Loucy (cell line): ENCODE results near the gene CSN2.

Experiments
- H2AFZ ChIP-seq: fragments of 200-600 bp; sonication (generic); 2 replicates; pipeline ENCODE4 v1.6.0; 2016; ENCODE audit warnings: antibody characterized with exemption, mild to moderate bottlenecking, low read length, moderate library complexity
- H3F3A ChIP-seq: fragments of 200-600 bp; 2 replicates; pipeline ENCODE4 v1.6.0; 2016; ENCODE audit warnings: antibody characterized with exemption, low read depth, mild to moderate bottlenecking
- H3K27me3 ChIP-seq: fragments of 200-600 bp; sonication (generic); 2 replicates; pipeline ENCODE4 v1.6.1; 2014; ENCODE audit warnings: low read length, mild to moderate bottlenecking; ENCODE audit not compliant: insufficient read depth, poor library complexity, severe bottlenecking
- H3K36me3 ChIP-seq: fragments of 200-600 bp; sonication (generic); 2 replicates; pipeline ENCODE4 v1.6.1; 2016; ENCODE audit warnings: low read length; ENCODE audit not compliant: insufficient read depth
- H3K4me1 ChIP-seq: fragments of 200-600 bp; sonication (generic); 2 replicates; pipeline ENCODE4 v1.5.1; 2014; ENCODE audit warnings: low read length, mild to moderate bottlenecking; ENCODE audit not compliant: insufficient read depth, poor library complexity, severe bottlenecking
- H3K4me2 ChIP-seq: fragments of 200-600 bp; sonication (generic); 2 replicates; pipeline ENCODE4 v1.6.0; 2014; ENCODE audit warnings: antibody characterized with exemption, low read length, low read depth, mild to moderate bottlenecking; ENCODE audit not compliant: poor library complexity, severe bottlenecking
- H3K4me3 ChIP-seq: fragments of 200-600 bp; sonication (generic); 2 replicates; pipeline ENCODE4 v1.5.1; 2014; ENCODE audit warnings: low read length, mild to moderate bottlenecking, mixed read lengths; ENCODE audit not compliant: poor library complexity, severe bottlenecking
- H3K79me2 ChIP-seq: fragments of 200-600 bp; sonication (generic); 2 replicates; pipeline ENCODE4 v1.6.1; 2014; ENCODE audit warnings: low read length; ENCODE audit not compliant: insufficient read depth
- H3K9ac ChIP-seq: fragments of 200-600 bp; sonication (generic); 2 replicates; pipeline ENCODE4 v1.6.0; 2014; ENCODE audit warnings: mild to moderate bottlenecking, low read depth, low read length, moderate library complexity; ENCODE audit not compliant: poor library complexity, severe bottlenecking
- H3K9me2 ChIP-seq: fragments of 200-600 bp; sonication (generic); replicated peaks from 2 replicates; pipeline ENCODE4 v1.6.1; 2016; ENCODE audit warnings: low read depth, low read length, mixed read lengths
- H3K9me3 ChIP-seq: fragments of 200-600 bp; sonication (generic); 2 replicates; pipeline ENCODE4 v1.6.1; 2014; ENCODE audit warnings: mild to moderate bottlenecking, antibody characterized with exemption, low read length, low read depth; ENCODE audit not compliant: insufficient read depth
- H4K20me1 ChIP-seq: fragments of 200-600 bp; sonication (generic); 2 replicates; pipeline ENCODE4 v1.6.0; 2014; ENCODE audit warnings: antibody characterized with exemption, low read length, mild to moderate bottlenecking; ENCODE audit not compliant: insufficient read depth, poor library complexity, severe bottlenecking
- EZH2phosphoT487 ChIP-seq: fragments of 200-600 bp; IDR thresholded peaks from 2 replicates; pipeline ENCODE4 v1.6.1; 2018; ENCODE audit warnings: antibody characterized with exemption, mild to moderate bottlenecking, moderate library complexity, borderline replicate concordance
- TF ChIP-seq, protein P1 (sequence below): fragments of 200-600 bp; sonication (generic); conservative IDR thresholded peaks from 2 replicates; pipeline ENCODE4 v1.5.1; 2014; ENCODE audit warnings: mild to moderate bottlenecking, antibody characterized with exemption, low read length

Gene CSN2

DNA sequence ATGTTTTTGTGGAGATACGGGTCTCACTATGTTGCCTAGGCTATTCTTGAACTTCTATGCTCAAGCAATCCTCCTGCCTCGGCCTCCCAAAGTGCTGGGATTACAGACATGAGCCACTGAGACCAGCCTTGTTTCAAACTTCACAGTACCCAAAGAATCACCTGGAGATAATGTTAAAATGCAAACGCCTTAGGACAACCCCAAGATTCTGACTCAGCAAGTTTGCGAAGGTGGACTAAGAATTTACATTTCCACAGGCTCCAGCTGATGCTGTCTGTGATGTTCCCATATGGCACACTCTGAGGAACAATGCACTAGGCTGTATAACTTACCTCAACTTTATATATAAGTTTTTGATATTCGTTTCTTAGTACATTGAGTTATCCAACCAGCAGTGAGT, 29.3 kb upstream of the CSN2 start:
- Histone ChIP-seq H3K4me2 (no peak overlapping the region), H3K4me3 (no peak overlapping the region), H4K20me1 (no peaks in the 10 kb centered on the region), H3K9me3 (no peaks in the 10 kb centered on the region), H3K36me3 (no peaks in the 10 kb centered on the region), H3K27me3 (no peaks in the 10 kb centered on the region), H3K9me2 (no peaks in the 10 kb centered on the region), H3K4me1 (no peaks in the 10 kb centered on the region), H3K79me2 (no peaks in the 10 kb centered on the region), H3K9ac (no peak overlapping the region), H3F3A (no peaks in the 10 kb centered on the region), H2AFZ (no peak overlapping the region)
- TF ChIP-seq, protein P1, sequence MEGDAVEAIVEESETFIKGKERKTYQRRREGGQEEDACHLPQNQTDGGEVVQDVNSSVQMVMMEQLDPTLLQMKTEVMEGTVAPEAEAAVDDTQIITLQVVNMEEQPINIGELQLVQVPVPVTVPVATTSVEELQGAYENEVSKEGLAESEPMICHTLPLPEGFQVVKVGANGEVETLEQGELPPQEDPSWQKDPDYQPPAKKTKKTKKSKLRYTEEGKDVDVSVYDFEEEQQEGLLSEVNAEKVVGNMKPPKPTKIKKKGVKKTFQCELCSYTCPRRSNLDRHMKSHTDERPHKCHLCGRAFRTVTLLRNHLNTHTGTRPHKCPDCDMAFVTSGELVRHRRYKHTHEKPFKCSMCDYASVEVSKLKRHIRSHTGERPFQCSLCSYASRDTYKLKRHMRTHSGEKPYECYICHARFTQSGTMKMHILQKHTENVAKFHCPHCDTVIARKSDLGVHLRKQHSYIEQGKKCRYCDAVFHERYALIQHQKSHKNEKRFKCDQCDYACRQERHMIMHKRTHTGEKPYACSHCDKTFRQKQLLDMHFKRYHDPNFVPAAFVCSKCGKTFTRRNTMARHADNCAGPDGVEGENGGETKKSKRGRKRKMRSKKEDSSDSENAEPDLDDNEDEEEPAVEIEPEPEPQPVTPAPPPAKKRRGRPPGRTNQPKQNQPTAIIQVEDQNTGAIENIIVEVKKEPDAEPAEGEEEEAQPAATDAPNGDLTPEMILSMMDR = no peak
- no peak for TF ChIP-seq EZH2phosphoT487

DNA sequence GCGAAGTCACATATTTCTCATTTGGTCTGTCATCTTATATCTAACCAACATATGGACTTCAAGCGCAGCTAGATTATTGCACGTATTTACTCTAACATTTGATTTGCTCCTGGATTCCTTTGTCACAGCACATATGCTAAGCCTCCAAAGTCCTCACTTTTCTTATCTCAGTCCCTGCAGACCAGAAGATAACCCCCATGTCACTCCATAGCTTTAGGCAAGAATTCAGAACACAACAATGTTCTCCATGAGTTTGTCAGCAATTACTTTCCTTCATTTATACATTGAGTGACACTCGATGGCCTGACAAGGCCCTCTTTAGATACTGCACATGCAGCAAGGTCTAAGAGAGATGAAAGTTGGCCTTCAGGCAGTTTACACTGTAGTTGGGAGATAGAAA, 25.5 kb upstream of the CSN2 start:
- H3K4me2 ChIP-seq = no peak overlapping the region
- H3K4me1 ChIP-seq = no peaks in the 10 kb centered on the region
- no peaks in the 10 kb centered on the region for H4K20me1 ChIP-seq
- H3K4me3 ChIP-seq = no peak overlapping the region
- H3F3A ChIP-seq = no peaks in the 10 kb centered on the region
- H3K36me3 ChIP-seq = no peaks in the 10 kb centered on the region
- TF ChIP-seq, protein P1 = no peak
- TF ChIP-seq EZH2phosphoT487 = no peak
- no peaks in the 10 kb centered on the region for H3K27me3 ChIP-seq
- H3K9ac ChIP-seq = no peak overlapping the region
- H3K79me2 ChIP-seq = no peaks in the 10 kb centered on the region
- H3K9me2 ChIP-seq = no peaks in the 10 kb centered on the region
- H2AFZ ChIP-seq = no peak overlapping the region
- no peaks in the 10 kb centered on the region for H3K9me3 ChIP-seq

DNA sequence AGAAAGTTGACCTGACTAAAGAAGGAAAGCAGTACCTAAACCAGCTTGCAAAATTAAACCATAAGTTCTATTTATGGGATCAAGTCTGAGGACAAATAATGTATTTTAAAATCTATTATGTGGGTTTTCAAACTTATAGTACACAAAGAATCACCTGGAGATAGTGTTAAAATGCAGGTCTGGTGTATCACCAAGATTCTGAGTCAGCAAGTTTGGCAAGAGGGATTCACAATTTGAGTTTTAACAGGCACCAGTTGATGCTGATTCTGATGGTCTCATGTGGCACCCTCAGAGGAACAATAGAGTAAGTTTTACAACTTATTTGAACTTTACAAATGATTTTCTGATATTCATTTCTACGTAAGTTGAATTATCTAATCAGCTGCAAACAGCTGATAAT, 21.1 kb upstream of the CSN2 start:
- Histone ChIP-seq H3K9ac (no peak overlapping the region), H3K9me3 (no peaks in the 10 kb centered on the region), H3K4me1 (no peaks in the 10 kb centered on the region), H3K4me2 (no peak overlapping the region), H4K20me1 (no peaks in the 10 kb centered on the region), H3K9me2 (no peaks in the 10 kb centered on the region), H3K27me3 (no peaks in the 10 kb centered on the region), H3K79me2 (no peaks in the 10 kb centered on the region), H3K36me3 (no peaks in the 10 kb centered on the region), H3F3A (no peaks in the 10 kb centered on the region), H3K4me3 (no peak overlapping the region), H2AFZ (no peak overlapping the region)
- TF ChIP-seq, protein P1 = no peak
- no peak for TF ChIP-seq EZH2phosphoT487
